Smooth muscle cell (in vitro differentiated cells): Measurements from ENCODE around the gene KCNJ9. TPM values are rescaled to one million over a fixed set of nuclear protein-coding genes. Genes with fewer than 3 reads are reported as not detected.

Experiments
- DNase-seq: peaks from one replicate; lab custom pipeline; 2025; ENCODE audit not compliant: unreplicated experiment; lab: John Stamatoyannopoulos, UW
- H2AFZ ChIP-seq: fragments of 200-600 bp; sonication (generic); 2 replicates; pipeline ENCODE4 v1.6.0; 2016; ENCODE audit warnings: antibody characterized with exemption, low read depth, mild to moderate bottlenecking
- H3F3A ChIP-seq: fragments of 200-600 bp; sonication (generic); 2 replicates; pipeline ENCODE4 v1.6.0; 2017; ENCODE audit warnings: antibody characterized with exemption, low read depth
- H3K27ac ChIP-seq: fragments of 200-600 bp; sonication (generic); 2 replicates; pipeline ENCODE4 v1.5.1; 2016; ENCODE audit warnings: low read depth, mild to moderate bottlenecking
- H3K27me3 ChIP-seq: fragments of 200-600 bp; sonication (generic); 2 replicates; pipeline ENCODE4 v1.6.1; 2016; ENCODE audit warnings: low read depth, mild to moderate bottlenecking
- H3K36me3 ChIP-seq: fragments of 200-600 bp; sonication (generic); 2 replicates; pipeline ENCODE4 v1.5.1; 2016; ENCODE audit warnings: low read depth
- H3K4me1 ChIP-seq: fragments of 200-600 bp; sonication (generic); 2 replicates; pipeline ENCODE4 v1.5.1; 2016; ENCODE audit warnings: low read depth
- H3K4me2 ChIP-seq: fragments of 200-600 bp; sonication (generic); 2 replicates; pipeline ENCODE4 v1.6.0; 2016; ENCODE audit warnings: mild to moderate bottlenecking
- H3K4me3 ChIP-seq: fragments of 200-600 bp; sonication (generic); 2 replicates; pipeline ENCODE4 v1.5.1; 2016; ENCODE audit warnings: mild to moderate bottlenecking
- H3K79me2 ChIP-seq: fragments of 200-600 bp; sonication (generic); 2 replicates; pipeline ENCODE4 v1.6.0; 2016; ENCODE audit warnings: low read depth, mild to moderate bottlenecking
- H3K9ac ChIP-seq: fragments of 200-600 bp; sonication (generic); 2 replicates; pipeline ENCODE4 v1.6.0; 2016; ENCODE audit warnings: low read depth
- H3K9me3 ChIP-seq: fragments of 200-600 bp; sonication (generic); replicated peaks from 2 replicates; pipeline ENCODE4 v1.5.1; 2016; ENCODE audit warnings: low read depth
- H4K20me1 ChIP-seq: fragments of 200-600 bp; sonication (generic); 2 replicates; pipeline ENCODE4 v1.6.0; 2016; ENCODE audit warnings: low read depth
- WGBS: methylation state at CpG from one replicate; pipeline ENCODE4 v1.1.7; 2016; ENCODE audit warnings: low lambda C conversion rate; 5-methylcytosine and 5-hydroxymethylcytosine counted together
- polyA plus RNA-seq: library from polyadenylated mRNA; unstranded; fragments of >200 nt; fragmentation: Nextera tagmentation; extraction: Ambion mirVana; gene quantifications from 2 replicates; pipeline ENCODE4 v1.2.1, GENCODE V29; 2016
- total RNA-seq: library from RNA; depleted of rRNA; stranded (reverse); fragments of >200 nt; gene quantifications from 2 replicates; pipeline ENCODE4 v1.2.3, GENCODE V29; 2014
- TF ChIP-seq, protein P1 (sequence below): fragments of 200-600 bp; sonication (generic); IDR thresholded peaks from 2 replicates; pipeline ENCODE4 v1.5.1; 2017; ENCODE audit warnings: borderline replicate concordance, mild to moderate bottlenecking, antibody characterized with exemption; ENCODE audit not compliant: insufficient read depth, poor library complexity, severe bottlenecking

The KCNJ9 gene
- total and polyA plus RNA-seq, 2 experiments from 2014 or later = not detected

GRCh38 chr1:160136121-160136925, 55.0 kb downstream of the KCNJ9 start:
- Histone ChIP-seq H3K9me3 (no peaks in the 10 kb centered on the region), H3K4me3 (no peak overlapping the region), H3K79me2 (no peaks in the 10 kb centered on the region), H4K20me1 (no peaks in the 10 kb centered on the region), H3K4me1 (no peaks in the 10 kb centered on the region), H2AFZ (no peak overlapping the region), H3K9ac (no peak overlapping the region), H3K27me3 (no peaks in the 10 kb centered on the region), H3F3A (no peaks in the 10 kb centered on the region), H3K27ac (no peak overlapping the region), H3K36me3 (no peaks in the 10 kb centered on the region), H3K4me2 (no peak overlapping the region)
- 93% methylated on average over 22 of the region's 22 CpGs for WGBS
- TF ChIP-seq, protein P1, sequence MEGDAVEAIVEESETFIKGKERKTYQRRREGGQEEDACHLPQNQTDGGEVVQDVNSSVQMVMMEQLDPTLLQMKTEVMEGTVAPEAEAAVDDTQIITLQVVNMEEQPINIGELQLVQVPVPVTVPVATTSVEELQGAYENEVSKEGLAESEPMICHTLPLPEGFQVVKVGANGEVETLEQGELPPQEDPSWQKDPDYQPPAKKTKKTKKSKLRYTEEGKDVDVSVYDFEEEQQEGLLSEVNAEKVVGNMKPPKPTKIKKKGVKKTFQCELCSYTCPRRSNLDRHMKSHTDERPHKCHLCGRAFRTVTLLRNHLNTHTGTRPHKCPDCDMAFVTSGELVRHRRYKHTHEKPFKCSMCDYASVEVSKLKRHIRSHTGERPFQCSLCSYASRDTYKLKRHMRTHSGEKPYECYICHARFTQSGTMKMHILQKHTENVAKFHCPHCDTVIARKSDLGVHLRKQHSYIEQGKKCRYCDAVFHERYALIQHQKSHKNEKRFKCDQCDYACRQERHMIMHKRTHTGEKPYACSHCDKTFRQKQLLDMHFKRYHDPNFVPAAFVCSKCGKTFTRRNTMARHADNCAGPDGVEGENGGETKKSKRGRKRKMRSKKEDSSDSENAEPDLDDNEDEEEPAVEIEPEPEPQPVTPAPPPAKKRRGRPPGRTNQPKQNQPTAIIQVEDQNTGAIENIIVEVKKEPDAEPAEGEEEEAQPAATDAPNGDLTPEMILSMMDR = no peak
- no peak for DNase-seq

DNA sequence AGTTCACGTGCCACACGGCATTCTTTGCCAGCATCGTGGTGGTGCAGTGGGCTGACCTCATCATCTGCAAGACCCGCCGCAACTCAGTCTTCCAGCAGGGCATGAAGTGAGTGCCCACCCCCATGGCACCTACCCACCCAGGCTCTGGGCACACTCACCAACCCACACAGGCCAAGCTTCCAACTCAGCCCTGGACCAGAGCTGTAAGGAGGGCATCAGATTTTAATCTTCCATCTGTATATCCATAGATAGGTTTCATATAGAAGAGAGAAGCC, 55.5 kb downstream of the KCNJ9 start:
- no peaks in the 10 kb centered on the region for H3K9me3 ChIP-seq
- no peaks in the 10 kb centered on the region for H3K27me3 ChIP-seq
- H3K27ac ChIP-seq = no peak overlapping the region
- no peaks in the 10 kb centered on the region for H3K4me1 ChIP-seq
- WGBS = 98% methylated on average over 5 of the region's 5 CpGs
- no peaks in the 10 kb centered on the region for H3F3A ChIP-seq
- no peak overlapping the region for H3K4me2 ChIP-seq
- TF ChIP-seq, protein P1 = no peak
- H3K36me3 ChIP-seq = no peaks in the 10 kb centered on the region
- no peaks in the 10 kb centered on the region for H3K79me2 ChIP-seq
- no peaks in the 10 kb centered on the region for H4K20me1 ChIP-seq
- no peak overlapping the region for H3K9ac ChIP-seq
- no peak overlapping the region for H3K4me3 ChIP-seq
- H2AFZ ChIP-seq = no peak overlapping the region
- DNase-seq = no peak

DNA sequence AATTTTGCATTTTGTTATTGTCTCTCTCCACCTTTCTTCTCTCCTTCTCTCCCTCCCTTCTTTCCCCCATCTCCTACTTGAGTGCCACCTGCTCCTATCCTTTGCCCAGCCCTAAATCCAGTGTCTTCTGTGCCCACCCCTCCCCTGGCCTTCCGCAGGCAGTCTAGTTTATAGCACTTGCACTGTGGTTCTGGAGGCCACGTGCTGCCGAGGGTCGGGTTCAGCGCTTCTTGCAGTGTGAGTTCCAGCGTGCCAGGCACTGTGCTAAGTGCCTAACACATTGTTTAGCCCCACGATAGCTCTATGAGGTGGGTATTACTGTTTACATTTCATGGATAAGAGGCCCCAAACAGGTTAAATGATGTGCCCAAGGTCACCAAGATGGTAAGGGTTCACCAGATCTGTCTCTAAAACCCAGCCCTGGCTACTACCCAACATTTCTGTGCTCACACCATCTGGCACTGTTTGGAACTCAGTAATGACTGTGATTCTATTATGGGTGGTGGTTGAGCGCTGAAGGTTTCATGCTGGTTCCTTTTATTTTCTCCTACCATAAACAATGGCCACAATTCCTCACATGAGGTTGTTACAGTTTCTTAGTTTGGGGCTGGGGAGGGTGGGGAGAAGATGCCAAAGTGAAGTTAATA, 56.0 kb downstream of the KCNJ9 start:
- no peak overlapping the region for H3K4me3 ChIP-seq
- H3K4me2 ChIP-seq = no peak overlapping the region
- H3K27me3 ChIP-seq = no peaks in the 10 kb centered on the region
- H3K36me3 ChIP-seq = no peaks in the 10 kb centered on the region
- WGBS = 84% methylated on average over 8 of the region's 8 CpGs
- H4K20me1 ChIP-seq = no peaks in the 10 kb centered on the region
- no peak overlapping the region for H2AFZ ChIP-seq
- no peak for DNase-seq
- no peak overlapping the region for H3K27ac ChIP-seq
- H3K79me2 ChIP-seq = no peaks in the 10 kb centered on the region
- no peaks in the 10 kb centered on the region for H3K9me3 ChIP-seq
- no peaks in the 10 kb centered on the region for H3K4me1 ChIP-seq
- no peaks in the 10 kb centered on the region for H3F3A ChIP-seq
- H3K9ac ChIP-seq = no peak overlapping the region
- TF ChIP-seq, protein P1 = no peak
